ENCODE measurements around the gene RBP5.

DNA sequence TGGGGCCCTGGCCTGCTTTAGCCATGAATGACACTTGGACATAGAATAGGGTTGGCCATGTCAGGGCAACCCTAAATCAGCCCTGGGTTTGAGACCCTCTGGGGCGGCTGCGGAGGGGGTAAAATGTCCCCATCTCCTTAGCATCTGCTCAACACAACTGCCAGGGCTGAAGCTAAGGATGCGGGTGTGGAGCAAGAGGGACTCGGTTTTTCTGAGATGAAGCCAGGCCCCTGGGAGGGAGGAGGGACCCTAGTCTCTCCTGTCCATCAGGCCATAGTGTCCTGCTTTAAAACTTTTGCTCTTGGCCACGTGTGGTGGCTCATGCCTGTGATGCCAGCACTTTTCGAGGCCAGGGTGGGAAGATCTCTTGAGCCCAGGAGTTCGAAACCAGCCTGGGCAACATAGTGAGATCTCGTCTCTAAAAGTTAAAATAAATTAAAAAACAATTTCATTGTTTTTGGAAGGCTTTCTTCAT, 35.7 kb downstream of the RBP5 start:
- TF ChIP-seq CTCF (IDR thresholded peaks at IDR 0.05) (no peak), POLR2A (IDR thresholded peaks at IDR 0.05; ENCODE audit: low read depth) (no peak), EP300 (IDR thresholded peaks at IDR 0.05) (no peak), POLR2AphosphoS5 (IDR thresholded peaks at IDR 0.05) (no peak)

Measured in esophagus muscularis mucosa (tissue), 4 donors.